Brain microvascular endothelial cell (primary cell): ENCODE results near the gene PTPN14.

Experiments used
- DNase-seq: peaks from one replicate; pipeline ENCODE4 v3.0.0-alpha.2; 2020
- H3K27ac ChIP-seq: fragments of 250-450 bp; sonication (Bioruptor Pico); 2 replicates; pipeline ENCODE4 v1.5.1; 2020; ENCODE audit warnings: mild to moderate bottlenecking, moderate library complexity
- H3K27me3 ChIP-seq: fragments of 250-450 bp; sonication (Bioruptor Pico); replicated peaks from 2 replicates; pipeline ENCODE4 v1.5.1; 2020; ENCODE audit warnings: mild to moderate bottlenecking
- H3K36me3 ChIP-seq: fragments of 250-450 bp; sonication (Bioruptor Pico); replicated peaks from 2 replicates; pipeline ENCODE4 v1.5.1; 2020; ENCODE audit warnings: mild to moderate bottlenecking
- H3K4me3 ChIP-seq: 2 replicates; pipeline ENCODE4 v1.5.1; 2011; ENCODE audit warnings: low read depth, mild to moderate bottlenecking, control low read depth, low read length, moderate library complexity
- CTCF ChIP-seq: IDR thresholded peaks from 2 replicates; pipeline ENCODE4 v1.5.1; 2011; ENCODE audit warnings: low read depth, mild to moderate bottlenecking, moderate library complexity, low read length, control low read depth, inconsistent platforms; ENCODE audit errors: missing control alignments
- in situ Hi-C: cut with HindIII; loops from 2 replicates; pipeline ENCODE4 v1.10.0; 2017; ENCODE audit warnings: low sequenced_read_pairs, low pct_ligation_motif_present

The PTPN14 gene

DNA sequence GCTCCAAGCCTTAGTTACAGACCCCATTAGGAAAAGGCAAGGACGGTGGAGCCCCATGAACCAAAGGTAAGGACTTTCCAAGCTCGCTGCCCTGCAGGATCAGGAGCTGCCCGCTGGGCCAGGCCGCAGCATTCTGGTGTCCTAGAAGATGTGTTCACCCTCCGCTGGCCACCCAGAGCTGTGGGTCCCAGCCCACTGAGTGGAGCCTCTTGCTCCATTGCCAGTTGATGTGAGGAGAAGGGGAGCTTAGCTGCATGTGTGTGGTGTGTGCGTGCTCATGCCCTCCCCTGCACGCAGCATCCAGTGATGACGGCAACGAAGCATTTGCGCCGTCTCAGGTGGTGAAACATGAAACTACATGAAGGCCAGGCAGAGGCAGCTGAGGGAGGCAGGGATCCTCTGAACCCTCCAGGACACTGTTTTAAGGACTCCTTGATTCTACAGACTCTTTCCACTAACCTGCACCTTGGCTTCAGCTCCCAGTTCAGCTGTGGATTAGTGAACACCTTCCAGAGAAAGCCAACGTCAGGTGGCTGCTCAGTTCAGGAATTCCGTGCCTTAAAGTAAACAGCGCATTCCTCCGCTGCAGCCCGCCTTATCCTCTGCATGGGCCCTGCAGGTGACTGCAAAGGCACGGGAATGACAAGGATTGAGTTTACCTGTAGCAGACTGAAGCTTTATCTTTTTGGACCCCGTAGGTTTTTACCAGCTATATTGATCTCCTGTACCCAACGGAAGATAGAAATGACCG lies 221.8 kb downstream of the PTPN14 start:
- Histone ChIP-seq H3K36me3 (peaks cover 5% of the 10 kb centered on the region), H3K27me3 (no peaks in the 10 kb centered on the region), H3K4me3 (no peak overlapping the region), H3K27ac (no peak overlapping the region)
- in situ Hi-C loops, result no loop called here
- no peak for DNase-seq
- no peak for TF ChIP-seq CTCF

DNA sequence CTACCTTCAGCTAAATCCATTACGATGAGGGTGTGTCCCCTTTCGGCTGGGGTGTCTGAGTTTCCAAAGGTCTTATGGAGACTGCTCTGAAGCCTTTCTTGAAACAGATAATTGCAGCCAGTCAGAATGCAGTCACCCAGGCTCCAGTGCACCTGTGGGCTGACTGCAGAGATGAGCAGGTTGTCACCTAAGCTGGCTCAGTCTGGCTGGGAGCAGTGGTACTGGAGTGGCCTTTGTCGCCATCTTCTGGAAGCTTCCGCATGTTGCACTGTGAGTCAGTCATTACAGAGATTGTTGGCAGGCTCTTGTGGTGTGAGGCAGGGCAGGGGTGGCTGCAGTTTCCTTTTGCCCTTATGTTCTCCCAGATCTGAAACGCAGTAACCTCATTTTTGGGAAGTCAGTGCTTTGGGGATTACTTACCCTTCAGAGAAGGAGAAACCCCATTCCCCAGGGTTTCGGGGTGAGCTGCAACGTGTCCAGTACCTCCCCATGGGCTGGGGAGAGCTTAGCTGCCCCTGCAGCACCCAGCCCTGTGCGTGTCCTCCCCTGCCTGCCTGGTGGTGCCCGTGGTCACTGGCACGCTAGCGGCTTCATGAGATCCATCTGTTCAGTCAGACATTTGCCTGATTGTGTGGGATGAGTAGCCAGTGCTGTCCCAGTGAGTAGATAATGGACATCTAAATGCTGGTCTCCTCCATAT lies 222.5 kb downstream of the PTPN14 start:
- Histone ChIP-seq H3K27me3 (no peaks in the 10 kb centered on the region), H3K4me3 (no peak overlapping the region), H3K27ac (no peak overlapping the region), H3K36me3 (peaks cover 1% of the 10 kb centered on the region)
- TF ChIP-seq CTCF, result peak; percentile 93
- DNase-seq, result peak; percentile 79
- in situ Hi-C loops, result no loop called here

- TF ChIP-seq CTCF, result no peak
- Histone ChIP-seq H3K27me3 (no peaks in the 10 kb centered on the region), H3K27ac (no peak overlapping the region), H3K36me3 (no peaks in the 10 kb centered on the region), H3K4me3 (no peak overlapping the region)
- no peak for DNase-seq
- in situ Hi-C loops, result no loop called here
These were observed 223.9 kb downstream of the PTPN14 start for GRCh38 chr1:214327514-214327913.

- TF ChIP-seq CTCF, result no peak
- Histone ChIP-seq H3K27me3 (no peaks in the 10 kb centered on the region), H3K4me3 (no peak overlapping the region), H3K36me3 (no peaks in the 10 kb centered on the region), H3K27ac (no peak overlapping the region)
- DNase-seq, result no peak
- in situ Hi-C loops, result no loop called here
These were observed 225.0 kb downstream of the PTPN14 start for GRCh38 chr1:214326406-214326805.

- H3K27me3 ChIP-seq, result no peaks in the 10 kb centered on the region
- no peak for DNase-seq
- H3K27ac ChIP-seq, result no peak overlapping the region
- H3K36me3 ChIP-seq, result no peaks in the 10 kb centered on the region
- in situ Hi-C loops, result no loop called here
- no peak overlapping the region for H3K4me3 ChIP-seq
- TF ChIP-seq CTCF, result no peak
These were observed 226.3 kb downstream of the PTPN14 start for GRCh38 chr1:214324896-214325800.
